Activated CD8-positive, alpha-beta memory T cell treated with anti-CD3 and anti-CD28 coated beads, Interleukin-2, amount 10 ng/mL, durations not matched to agents 7 days and 5 days (primary cell): Measurements from ENCODE around the gene CD40LG. TPM values are rescaled to one million over a fixed set of nuclear protein-coding genes. Genes with fewer than 3 reads are reported as not detected.
A peak's percentile ranks its signal among the peaks of the same experiment; 100 is the strongest.

Experiments used
- ATAC-seq: fragments of 150-1000 bp; cut with Tn5 transposase; one replicate; pipeline ENCODE4 v1.10.0; 2021; ENCODE audit warnings: moderate library complexity
- CTCF ChIA-PET: fragments of 350-600 bp; sonication (Branson Sonifier 250); formaldehyde crosslinking; loops from one replicate; lab custom pipeline; 2021; ENCODE audit warnings: antibody characterized with exemption; lab: Charles Lee
- DNase-seq: peaks from one replicate; pipeline ENCODE4 v3.0.0-alpha.2; 2020
- H3K27ac Mint-ChIP-seq: one replicate; pipeline ENCODE4 v1.8.0; 2021; ENCODE audit warnings: mild to moderate bottlenecking, mixed read lengths
- H3K27me3 Mint-ChIP-seq: one replicate; pipeline ENCODE4 v1.8.0; 2021; ENCODE audit warnings: mixed read lengths
- H3K36me3 Mint-ChIP-seq: one replicate; pipeline ENCODE4 v1.8.0; 2021; ENCODE audit warnings: mild to moderate bottlenecking, mixed read lengths
- H3K4me1 Mint-ChIP-seq: one replicate; pipeline ENCODE4 v1.8.0; 2021; ENCODE audit warnings: mixed read lengths
- H3K4me3 Mint-ChIP-seq: one replicate; pipeline ENCODE4 v1.8.0; 2021; ENCODE audit warnings: mild to moderate bottlenecking, moderate library complexity, mixed read lengths
- H3K9me3 Mint-ChIP-seq: one replicate; pipeline ENCODE4 v1.8.0; 2022; ENCODE audit warnings: low read depth, mixed read lengths
- total RNA-seq, 2 experiments: library from RNA; stranded (reverse); gene quantifications; one replicate each; pipeline ENCODE4 v1.2.3, GENCODE V29; 2021

Gene CD40LG
- total RNA-seq, 2 experiments from 2014 or later, result 5.9 to 12.7 TPM

DNA sequence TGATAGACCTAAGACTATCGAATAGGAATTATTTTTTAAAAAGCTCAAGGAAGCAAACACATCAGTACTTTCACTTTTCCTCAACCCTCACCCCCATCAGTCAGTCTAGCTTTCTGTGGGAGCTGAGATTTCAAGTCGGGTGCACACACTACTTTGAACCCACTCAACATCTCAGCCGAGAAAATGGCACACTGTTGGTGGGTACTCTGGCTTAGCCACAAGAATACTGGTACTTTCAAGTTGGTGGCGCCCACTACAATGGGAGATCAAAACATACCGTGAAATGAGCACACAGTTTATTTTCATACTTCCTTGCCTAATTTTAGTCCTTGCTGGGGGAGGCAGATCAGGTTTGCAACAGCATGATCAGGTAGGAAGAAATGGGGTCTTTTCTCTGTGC lies 10.2 kb downstream of the CD40LG start:
- no peak for ATAC-seq
- CTCF ChIA-PET, result no interaction called here
- no peak overlapping the region for H3K4me3 Mint-ChIP-seq
- H3K4me1 Mint-ChIP-seq, result peaks cover 41% of the 10 kb centered on the region
- no peak overlapping the region for H3K27ac Mint-ChIP-seq
- DNase-seq, result no peak
- peaks cover 42% of the 10 kb centered on the region for H3K36me3 Mint-ChIP-seq
- no peaks in the 10 kb centered on the region for H3K9me3 Mint-ChIP-seq
- no peaks in the 10 kb centered on the region for H3K27me3 Mint-ChIP-seq

DNA sequence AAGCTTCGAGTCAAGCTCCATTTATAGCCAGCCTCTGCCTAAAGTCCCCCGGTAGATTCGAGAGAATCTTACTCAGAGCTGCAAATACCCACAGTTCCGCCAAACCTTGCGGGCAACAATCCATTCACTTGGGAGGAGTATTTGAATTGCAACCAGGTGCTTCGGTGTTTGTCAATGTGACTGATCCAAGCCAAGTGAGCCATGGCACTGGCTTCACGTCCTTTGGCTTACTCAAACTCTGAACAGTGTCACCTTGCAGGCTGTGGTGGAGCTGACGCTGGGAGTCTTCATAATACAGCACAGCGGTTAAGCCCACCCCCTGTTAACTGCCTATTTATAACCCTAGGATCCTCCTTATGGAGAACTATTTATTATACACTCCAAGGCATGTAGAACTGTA lies 11.2 kb downstream of the CD40LG start:
- H3K27ac Mint-ChIP-seq, result no peak overlapping the region

DNA sequence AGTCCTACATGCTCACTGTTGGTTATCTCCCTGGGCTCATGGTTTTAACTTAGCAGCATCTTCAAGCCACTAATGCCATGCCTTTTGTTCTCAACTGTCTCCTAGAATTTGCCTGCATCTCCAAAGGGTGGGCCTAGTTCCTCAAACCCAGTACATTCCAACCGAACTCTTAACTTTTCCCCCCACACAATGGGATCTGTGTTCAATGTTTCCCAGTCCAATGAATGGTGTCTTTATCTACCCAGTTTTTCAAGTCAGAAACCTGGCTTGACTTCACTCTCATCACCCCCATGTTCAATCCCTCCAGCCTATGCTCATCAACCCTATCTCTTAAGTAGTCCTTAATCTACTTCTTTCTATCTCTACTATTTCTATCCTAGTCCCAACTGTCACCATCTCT lies 12.9 kb downstream of the CD40LG start:
- H3K9me3 Mint-ChIP-seq, result peaks cover 6% of the 10 kb centered on the region
- H3K36me3 Mint-ChIP-seq, result peaks cover 53% of the 10 kb centered on the region
- no peak for DNase-seq
- peaks cover 54% of the 10 kb centered on the region for H3K4me1 Mint-ChIP-seq
- no peak overlapping the region for H3K4me3 Mint-ChIP-seq
- CTCF ChIA-PET, result no interaction called here
- no peaks in the 10 kb centered on the region for H3K27me3 Mint-ChIP-seq
- ATAC-seq, result no peak
- no peak overlapping the region for H3K27ac Mint-ChIP-seq

More for the DNA sequence above, 11.2 kb downstream of the CD40LG start:
- peaks cover 46% of the 10 kb centered on the region for H3K36me3 Mint-ChIP-seq
- H3K4me3 Mint-ChIP-seq, result no peak overlapping the region
- H3K9me3 Mint-ChIP-seq, result peaks cover 3% of the 10 kb centered on the region
- H3K27me3 Mint-ChIP-seq, result no peaks in the 10 kb centered on the region
- ATAC-seq, result no peak
- DNase-seq, result no peak
- peaks cover 45% of the 10 kb centered on the region for H3K4me1 Mint-ChIP-seq
- CTCF ChIA-PET, result no interaction called here

DNA sequence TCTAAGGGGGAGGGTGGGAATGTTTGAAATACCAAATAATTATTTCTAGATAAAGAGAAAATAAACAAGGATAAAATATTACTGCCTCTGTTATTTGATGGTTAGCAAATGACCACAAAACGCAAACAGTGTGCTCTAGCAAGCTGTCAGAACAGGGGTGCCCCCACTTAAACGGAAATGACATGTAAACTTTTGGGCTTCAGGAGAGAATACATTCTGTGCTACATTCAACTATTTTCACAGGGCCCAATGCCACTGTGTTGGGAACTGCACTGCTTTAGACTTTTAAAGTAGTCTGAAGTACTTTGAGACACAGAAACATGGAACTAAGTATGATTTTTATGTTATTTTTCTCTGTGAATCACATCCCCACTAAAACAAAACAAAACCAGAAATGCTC lies 14.1 kb downstream of the CD40LG start:
- peaks cover 6% of the 10 kb centered on the region for H3K9me3 Mint-ChIP-seq
- peaks cover 57% of the 10 kb centered on the region for H3K36me3 Mint-ChIP-seq
- peaks cover 53% of the 10 kb centered on the region for H3K4me1 Mint-ChIP-seq
- no peak for DNase-seq
- peak overlapping the region; percentile 74 for H3K27ac Mint-ChIP-seq
- peak; percentile 42 for ATAC-seq
- H3K4me3 Mint-ChIP-seq, result no peak overlapping the region
- no peaks in the 10 kb centered on the region for H3K27me3 Mint-ChIP-seq
- CTCF ChIA-PET, result interaction anchor here (1.1 kb wide), 1 partner anchor 85 kb away, joined by 3 read pairs; no protein-coding TSS in a partner anchor

DNA sequence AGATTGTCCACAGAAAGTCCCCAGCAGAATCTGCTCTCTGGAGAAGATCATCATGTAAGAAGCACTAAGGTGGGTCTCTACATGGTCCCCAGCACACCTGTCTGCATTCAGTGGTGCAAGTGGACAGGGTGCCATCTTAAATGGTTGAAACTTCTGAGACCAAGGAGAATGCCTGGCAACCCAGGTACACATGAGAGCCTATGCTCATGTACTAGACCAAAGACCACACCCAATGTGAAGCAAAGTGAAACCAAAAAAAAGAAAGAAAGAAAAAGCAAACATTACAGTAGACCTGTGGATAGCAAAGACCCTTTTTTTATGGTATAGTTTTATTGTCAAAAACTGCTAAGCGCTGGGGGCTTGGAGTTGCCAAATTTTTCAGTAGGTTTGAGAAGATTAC lies 15.0 kb downstream of the CD40LG start:
- Mint-ChIP-seq H3K27me3 (no peaks in the 10 kb centered on the region), H3K4me3 (no peak overlapping the region), H3K4me1 (peaks cover 58% of the 10 kb centered on the region), H3K9me3 (peaks cover 6% of the 10 kb centered on the region), H3K27ac (peak overlapping the region; percentile 32), H3K36me3 (peaks cover 61% of the 10 kb centered on the region)
- DNase-seq (no peak), ATAC-seq (peak; percentile 75)
- CTCF ChIA-PET, result no interaction called here

DNA sequence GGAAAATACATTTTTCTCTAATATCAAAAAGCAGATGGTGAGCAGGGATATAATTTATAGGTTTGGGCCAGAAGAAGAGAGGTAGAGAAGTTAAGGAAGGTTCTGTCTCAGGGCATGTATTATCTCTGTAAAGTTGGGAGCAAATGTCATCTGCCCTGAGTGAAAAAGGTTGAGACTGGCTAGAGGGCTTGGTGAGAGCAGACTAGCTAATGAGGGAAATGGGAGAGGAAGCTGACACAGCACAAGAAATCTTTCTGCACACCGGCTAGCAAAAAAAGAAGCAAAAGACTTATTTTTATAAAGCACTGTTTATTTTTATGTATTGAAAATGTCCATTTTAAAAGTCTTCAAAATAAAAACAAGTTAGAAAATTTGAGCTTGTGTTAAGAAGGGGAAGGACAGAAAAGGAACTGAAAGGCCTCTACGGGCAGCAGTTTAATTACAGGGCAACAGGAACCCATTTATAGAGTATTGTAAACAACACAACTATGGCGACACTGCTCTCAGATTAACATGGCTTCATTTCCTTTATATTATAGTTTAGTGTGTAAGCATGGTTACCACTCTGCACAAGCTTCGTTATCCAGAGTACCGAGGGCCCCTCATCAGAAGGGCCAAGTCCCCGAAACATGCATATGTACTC lies 17.4 kb downstream of the CD40LG start:
- H3K36me3 Mint-ChIP-seq, result peaks cover 74% of the 10 kb centered on the region
- H3K4me3 Mint-ChIP-seq, result no peak overlapping the region
- ATAC-seq, result no peak

DNA sequence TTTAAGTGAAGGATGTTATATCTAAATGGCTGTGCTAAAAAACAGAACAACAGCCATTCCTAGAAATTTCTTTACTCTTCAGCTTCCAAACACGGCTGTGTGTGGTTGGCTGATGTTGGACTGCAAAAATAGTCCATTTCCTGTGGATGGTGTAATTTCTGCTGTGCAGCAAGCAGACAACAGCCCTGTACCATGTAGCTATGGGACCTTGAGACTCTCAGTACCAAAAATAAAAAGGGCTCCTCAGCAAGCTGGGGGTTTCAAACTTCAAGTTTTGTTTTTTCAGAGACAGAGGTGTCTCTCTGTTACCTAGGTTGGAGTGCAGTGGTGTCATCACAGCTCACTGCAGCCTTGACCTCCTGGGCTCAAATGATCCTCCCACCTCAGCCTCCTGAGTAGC lies 18.1 kb downstream of the CD40LG start:
- peaks cover 77% of the 10 kb centered on the region for H3K36me3 Mint-ChIP-seq
- no peaks in the 10 kb centered on the region for H3K27me3 Mint-ChIP-seq
- no peak for ATAC-seq
- H3K27ac Mint-ChIP-seq, result no peak overlapping the region
- peaks cover 49% of the 10 kb centered on the region for H3K4me1 Mint-ChIP-seq
- H3K9me3 Mint-ChIP-seq, result peaks cover 6% of the 10 kb centered on the region
- no peak overlapping the region for H3K4me3 Mint-ChIP-seq
- CTCF ChIA-PET, result no interaction called here
- DNase-seq, result no peak

More for the DNA sequence above, 17.4 kb downstream of the CD40LG start:
- DNase-seq, result no peak
- H3K4me1 Mint-ChIP-seq, result peaks cover 53% of the 10 kb centered on the region
- H3K27ac Mint-ChIP-seq, result peak overlapping the region; percentile 65
- CTCF ChIA-PET, result interaction anchor here (0.9 kb wide), 1 partner anchor 21 kb away, joined by 3 read pairs; no protein-coding TSS in a partner anchor
- H3K9me3 Mint-ChIP-seq, result peaks cover 6% of the 10 kb centered on the region
- no peaks in the 10 kb centered on the region for H3K27me3 Mint-ChIP-seq

DNA sequence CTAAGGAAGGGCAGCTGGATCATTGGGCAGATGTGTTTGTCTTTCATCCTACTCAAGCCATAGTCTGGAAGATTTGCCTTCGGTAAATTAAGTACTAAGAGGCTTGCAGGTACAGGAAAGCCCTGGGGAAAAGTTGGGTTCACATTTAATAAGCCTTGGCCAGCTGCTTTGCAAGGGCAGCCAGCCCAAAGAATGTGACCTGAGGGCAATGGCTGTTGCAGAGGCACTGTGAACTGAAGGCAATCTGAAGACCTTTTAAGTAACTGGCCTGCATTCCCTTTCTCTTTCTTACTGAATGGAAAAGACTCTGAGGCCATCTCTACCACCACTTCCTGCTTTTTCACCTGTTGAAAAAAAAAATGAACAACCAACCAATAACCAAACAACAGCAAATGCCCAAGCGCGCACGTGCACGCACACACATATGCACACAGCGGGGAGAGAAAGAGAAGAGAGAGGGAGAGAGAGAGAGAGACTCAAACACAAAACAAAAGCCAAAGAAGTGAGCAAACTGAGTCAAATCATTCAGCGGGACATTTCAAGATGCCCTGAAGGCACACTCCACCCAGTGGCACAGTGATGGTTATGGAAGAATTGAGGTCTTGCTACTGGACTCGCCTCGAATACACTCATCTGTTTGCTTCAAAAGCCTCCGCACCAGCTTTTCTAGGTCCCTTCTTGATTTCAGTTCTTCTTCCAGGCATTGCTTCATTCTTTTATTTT lies 19.6 kb downstream of the CD40LG start:
- ATAC-seq (no peak), DNase-seq (no peak)

DNA sequence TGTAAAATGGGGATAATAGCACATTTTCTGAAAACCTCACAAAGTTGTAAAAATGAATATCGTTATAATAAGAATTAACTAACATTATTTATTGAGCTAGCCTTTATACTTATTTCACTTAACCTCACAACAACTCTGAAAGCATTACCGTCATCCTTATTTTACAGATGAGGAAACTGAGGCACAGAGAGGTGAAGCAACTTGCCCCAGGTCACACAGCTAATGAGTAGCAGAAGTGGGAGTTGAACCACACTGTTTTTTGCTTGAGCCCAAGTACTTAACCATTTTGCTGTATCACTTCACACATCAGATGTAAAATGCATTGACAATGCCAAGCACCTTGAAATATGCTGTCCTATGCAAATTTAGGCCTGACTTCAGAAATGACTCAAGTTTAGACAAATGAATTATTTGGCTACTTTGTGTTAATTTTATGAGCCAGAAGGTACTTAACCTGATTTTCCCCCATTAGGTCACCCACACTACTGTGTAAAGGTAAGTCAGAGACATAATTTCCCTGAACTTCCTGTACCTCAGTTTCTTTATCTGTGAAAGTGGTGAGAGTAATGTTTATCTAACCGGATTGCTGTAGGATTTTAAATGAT lies 23.1 kb downstream of the CD40LG start:
- ATAC-seq, result no peak
- CTCF ChIA-PET, result no interaction called here
- H3K27ac Mint-ChIP-seq, result no peak overlapping the region

More for the DNA sequence above, 19.6 kb downstream of the CD40LG start:
- H3K36me3 Mint-ChIP-seq, result peaks cover 88% of the 10 kb centered on the region
- peaks cover 6% of the 10 kb centered on the region for H3K9me3 Mint-ChIP-seq
- no peaks in the 10 kb centered on the region for H3K27me3 Mint-ChIP-seq
- H3K27ac Mint-ChIP-seq, result peak overlapping the region; percentile 68
- no peak overlapping the region for H3K4me3 Mint-ChIP-seq
- CTCF ChIA-PET, result interaction anchor here (1.9 kb wide), 1 partner anchor 58 kb away, joined by 5 read pairs; no protein-coding TSS in a partner anchor
- peaks cover 53% of the 10 kb centered on the region for H3K4me1 Mint-ChIP-seq

DNA sequence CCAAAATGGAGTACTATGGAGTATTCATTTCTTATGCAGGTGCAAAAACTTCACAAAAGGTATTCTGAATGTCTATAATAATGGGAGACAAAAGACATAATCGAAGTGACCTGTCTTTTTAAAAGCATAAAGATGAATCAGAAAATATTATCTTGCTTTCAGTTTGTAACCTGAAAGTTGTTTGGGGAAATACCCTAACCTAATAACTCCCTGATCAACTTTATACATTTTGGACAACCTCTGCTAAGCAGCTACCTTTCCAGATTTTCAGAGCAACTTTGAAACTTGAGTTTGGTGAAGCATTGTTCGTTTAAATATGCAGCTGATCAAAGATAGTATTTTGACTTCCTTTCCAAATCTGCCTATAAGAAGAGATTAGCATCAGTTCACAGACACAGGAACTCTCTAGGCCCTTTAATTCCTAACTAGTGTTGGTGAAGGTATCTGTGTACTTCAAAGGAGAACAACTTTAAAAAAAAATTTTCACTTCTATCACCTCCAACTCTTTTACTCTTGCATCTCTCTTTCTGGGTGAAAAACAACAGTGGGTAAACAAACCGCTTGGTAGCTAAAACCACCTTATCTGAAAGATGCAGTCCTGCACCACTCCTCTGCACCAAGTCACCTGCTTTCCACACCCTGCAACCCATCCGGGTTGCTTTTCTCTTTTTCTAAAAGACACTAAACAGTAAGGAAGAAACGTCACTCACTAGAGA lies 26.5 kb downstream of the CD40LG start:
- ATAC-seq (peak; percentile 63), DNase-seq (no peak)
- peak overlapping the region; percentile 26 for H3K4me3 Mint-ChIP-seq
- H3K36me3 Mint-ChIP-seq, result peaks cover 73% of the 10 kb centered on the region
- H3K9me3 Mint-ChIP-seq, result no peaks in the 10 kb centered on the region
- peak overlapping the region; percentile 92 for H3K27ac Mint-ChIP-seq
- CTCF ChIA-PET, result interaction anchor here (0.8 to 1.5 kb wide), 4 partner anchors 9 to 21 kb away, joined by 3 to 4 read pairs (median 4); no protein-coding TSS in a partner anchor
- H3K27me3 Mint-ChIP-seq, result no peaks in the 10 kb centered on the region
- H3K4me1 Mint-ChIP-seq, result peaks cover 65% of the 10 kb centered on the region

More for the DNA sequence above, 23.1 kb downstream of the CD40LG start:
- H3K36me3 Mint-ChIP-seq, result peaks cover 80% of the 10 kb centered on the region
- DNase-seq, result no peak
- no peaks in the 10 kb centered on the region for H3K27me3 Mint-ChIP-seq
- no peak overlapping the region for H3K4me3 Mint-ChIP-seq
- H3K9me3 Mint-ChIP-seq, result no peaks in the 10 kb centered on the region
- peaks cover 61% of the 10 kb centered on the region for H3K4me1 Mint-ChIP-seq

DNA sequence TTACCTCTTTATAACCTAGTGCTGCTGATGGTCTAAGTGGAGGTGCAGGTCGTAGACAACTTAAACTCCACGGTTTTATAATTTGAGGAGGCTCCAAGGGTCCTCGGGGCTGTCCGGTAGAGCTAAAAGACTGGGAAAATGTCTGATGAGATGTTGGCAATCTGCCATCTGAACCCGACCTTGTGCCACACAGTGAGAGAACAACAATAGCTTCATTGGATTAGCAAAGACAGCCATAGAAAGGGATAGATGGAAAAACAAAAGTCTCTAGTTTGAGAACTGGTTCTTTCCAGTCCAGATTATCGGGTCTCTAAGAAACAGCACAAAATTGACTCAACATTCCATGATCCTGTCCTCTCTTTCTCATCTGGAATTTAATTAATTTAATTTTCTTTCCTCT lies 31.6 kb downstream of the CD40LG start:
- peaks cover 64% of the 10 kb centered on the region for H3K36me3 Mint-ChIP-seq
- no peak overlapping the region for H3K4me3 Mint-ChIP-seq
- CTCF ChIA-PET, result no interaction called here
- no peak for DNase-seq
- no peaks in the 10 kb centered on the region for H3K27me3 Mint-ChIP-seq
- peaks cover 32% of the 10 kb centered on the region for H3K4me1 Mint-ChIP-seq
- H3K9me3 Mint-ChIP-seq, result no peaks in the 10 kb centered on the region
- no peak for ATAC-seq
- no peak overlapping the region for H3K27ac Mint-ChIP-seq

DNA sequence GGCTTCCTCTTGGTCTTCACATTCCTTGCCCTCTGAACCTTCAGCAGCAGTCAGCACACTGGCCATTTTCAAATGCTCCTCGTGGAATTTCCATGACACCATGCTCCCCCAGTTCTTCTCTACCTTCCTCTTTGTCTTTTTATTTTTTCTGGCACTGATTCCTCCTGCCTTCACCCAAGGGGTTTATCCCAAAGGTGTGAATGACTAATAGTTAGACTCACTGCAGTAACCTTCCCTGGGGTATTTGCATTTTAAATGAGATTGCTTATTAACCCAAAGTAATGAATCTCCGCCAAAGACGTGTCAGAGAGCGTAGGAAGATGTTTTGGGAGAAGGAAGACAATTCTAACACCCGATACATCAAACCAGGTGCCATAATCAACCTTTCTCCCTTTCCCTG lies 36.2 kb downstream of the CD40LG start:
- CTCF ChIA-PET, result no interaction called here
- Mint-ChIP-seq H3K9me3 (no peaks in the 10 kb centered on the region), H3K36me3 (peaks cover 53% of the 10 kb centered on the region), H3K4me1 (peaks cover 20% of the 10 kb centered on the region), H3K27me3 (no peaks in the 10 kb centered on the region), H3K27ac (no peak overlapping the region), H3K4me3 (no peak overlapping the region)
- DNase-seq (no peak), ATAC-seq (no peak)

DNA sequence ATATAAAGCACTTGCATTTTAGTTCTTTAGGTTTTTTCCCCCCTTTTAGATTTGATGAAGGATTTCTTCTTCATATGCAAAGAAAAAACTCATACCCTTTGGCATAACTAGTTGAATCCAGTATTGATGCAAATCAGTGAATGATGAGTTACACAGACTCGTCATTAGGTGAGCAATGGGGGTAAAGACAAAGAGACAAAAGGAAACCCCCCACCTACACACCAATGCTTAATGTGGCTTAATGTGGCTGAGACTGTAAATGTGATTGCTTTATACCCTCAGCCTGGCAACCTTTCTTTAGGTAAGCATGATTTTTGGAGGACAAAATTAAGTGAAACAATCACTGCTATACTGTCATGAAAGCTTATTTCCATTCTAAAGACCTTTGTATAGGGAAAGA lies 39.5 kb downstream of the CD40LG start:
- Mint-ChIP-seq H3K36me3 (peaks cover 32% of the 10 kb centered on the region), H3K4me1 (peaks cover 50% of the 10 kb centered on the region), H3K4me3 (no peak overlapping the region), H3K27me3 (no peaks in the 10 kb centered on the region), H3K27ac (peak overlapping the region; percentile 59), H3K9me3 (no peaks in the 10 kb centered on the region)
- DNase-seq (no peak), ATAC-seq (no peak)
- CTCF ChIA-PET, result no interaction called here
